Esophagus mucosa (tissue), 1 donor: ENCODE data around the gene GLUD1. TPM values are rescaled to one million over a fixed set of nuclear protein-coding genes. Genes with fewer than 3 reads are reported as not detected.
"Not testable (repeated sequence)": the region's sequence is repeated elsewhere in the genome, so short reads cannot be mapped to it uniquely, and the experiment has no call there.

Experiments
- ATAC-seq: fragments of 200-7000 bp; cut with Tn5 transposase; one replicate; pipeline ENCODE4 v1.9.1; 2020
- total RNA-seq: library from RNA; stranded (reverse); gene quantifications from one replicate; pipeline ENCODE4 v1.2.4, GENCODE V29; 2023
- donor health status: DM: yes; HTN: yes; CAD: no.

Gene GLUD1
- total RNA-seq, 1 donor from 2014 or later = 88.5 TPM

GRCh38 chr10:87038786-87039185, 55.9 kb downstream of the GLUD1 start:
- peak; percentile 98 for ATAC-seq

DNA sequence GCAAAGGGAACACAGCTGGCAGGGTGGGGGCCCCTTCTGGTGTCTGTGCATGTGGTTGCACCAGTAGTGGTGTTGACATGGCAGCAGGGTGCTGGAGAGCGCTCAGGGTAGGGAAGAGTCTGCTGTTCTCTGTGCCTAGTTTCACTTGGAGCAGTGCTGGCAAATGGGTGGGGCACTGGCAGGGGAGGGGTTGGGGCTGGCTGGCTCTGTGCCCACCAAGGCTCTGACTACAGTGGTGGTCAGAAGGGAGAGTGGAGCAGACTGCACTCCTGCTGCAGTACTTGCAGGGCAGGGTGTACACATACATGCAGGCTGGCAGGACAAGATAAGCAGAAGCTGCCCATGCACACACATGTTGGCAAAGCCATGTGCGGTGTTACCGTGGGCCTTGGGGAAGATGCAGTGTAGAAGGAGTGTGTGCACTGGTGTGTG, 56.3 kb downstream of the GLUD1 start:
- ATAC-seq = peak; percentile 73

DNA sequence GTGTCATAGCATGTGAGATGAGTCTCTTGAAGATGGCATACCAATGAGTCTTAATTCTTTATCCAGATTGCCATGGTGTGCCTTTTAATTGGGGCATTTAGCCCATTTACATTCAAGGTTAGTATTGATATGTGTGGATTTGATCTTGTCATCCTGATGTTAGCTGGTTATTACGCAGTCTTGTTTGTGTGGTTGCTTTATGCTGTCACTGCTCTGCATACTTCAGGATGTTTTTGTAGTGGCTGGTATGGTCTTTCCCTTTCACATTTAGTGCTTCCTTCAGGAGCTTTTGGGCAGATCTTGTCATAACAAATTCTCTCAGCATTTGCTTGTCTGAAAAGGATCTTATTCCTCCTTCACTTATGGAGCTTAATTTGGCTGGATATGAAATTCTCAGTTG, 58.0 kb downstream of the GLUD1 start:
- no peak for ATAC-seq

- no peak for ATAC-seq
These were observed 63.6 kb downstream of the GLUD1 start for GRCh38 chr10:87030912-87031635.

DNA sequence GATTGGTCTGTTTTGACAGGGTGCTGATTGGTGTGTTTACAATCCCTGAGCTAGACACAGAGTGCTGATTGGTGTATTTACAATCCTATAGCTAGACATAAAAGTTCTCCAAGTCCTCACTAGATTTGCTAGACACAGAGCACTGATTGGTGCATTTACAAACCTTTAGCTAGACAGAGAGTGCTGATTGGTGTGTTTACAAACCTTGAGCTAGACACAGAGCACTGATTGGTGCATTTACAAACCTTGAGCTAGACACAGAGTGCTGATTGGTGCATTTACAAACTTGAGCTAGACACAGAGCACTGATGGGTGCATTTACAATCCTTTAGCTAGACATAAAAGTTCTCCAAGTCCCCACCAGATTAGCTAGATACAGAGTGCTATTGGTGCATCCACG, 64.2 kb downstream of the GLUD1 start:
- ATAC-seq = not testable (repeated sequence)

DNA sequence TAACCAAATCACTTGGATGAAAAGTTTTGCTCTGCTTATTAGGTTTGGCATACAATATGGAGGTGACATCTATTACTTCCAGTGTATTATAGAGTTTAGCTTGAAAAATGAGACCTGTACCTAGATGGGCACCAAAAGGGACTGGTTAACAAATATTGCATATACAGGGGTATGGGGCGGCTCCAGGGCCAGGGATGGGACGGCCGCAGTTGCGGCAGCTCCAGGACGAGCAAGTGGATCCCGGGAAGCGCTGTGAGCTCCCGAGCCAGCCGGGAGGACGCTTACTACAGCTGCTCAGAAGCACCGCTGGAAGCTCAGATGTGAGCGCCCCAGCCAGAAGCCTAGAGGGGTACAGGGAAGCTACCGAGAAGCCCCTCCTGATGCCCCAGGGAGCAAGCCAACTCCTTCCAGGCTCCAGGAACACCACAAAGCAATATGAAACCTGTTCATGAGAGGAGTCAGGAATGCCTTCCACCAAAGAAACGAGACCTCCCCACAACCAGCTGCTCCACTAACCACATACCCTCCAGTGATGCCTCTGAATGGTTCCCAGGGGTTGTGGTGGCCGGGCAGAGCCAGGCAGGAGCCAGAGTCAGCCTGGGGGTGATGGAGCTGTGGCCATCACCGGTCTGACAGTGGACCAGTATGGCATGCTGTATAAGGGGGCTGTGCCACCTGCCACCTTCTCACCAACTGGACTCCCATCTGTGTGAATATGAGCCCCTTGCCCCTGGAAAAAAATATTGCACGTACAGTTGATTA, 67.7 kb downstream of the GLUD1 start:
- ATAC-seq = not testable (repeated sequence)

GRCh38 chr10:87025285-87025958, 69.2 kb downstream of the GLUD1 start:
- not testable (repeated sequence) for ATAC-seq

DNA sequence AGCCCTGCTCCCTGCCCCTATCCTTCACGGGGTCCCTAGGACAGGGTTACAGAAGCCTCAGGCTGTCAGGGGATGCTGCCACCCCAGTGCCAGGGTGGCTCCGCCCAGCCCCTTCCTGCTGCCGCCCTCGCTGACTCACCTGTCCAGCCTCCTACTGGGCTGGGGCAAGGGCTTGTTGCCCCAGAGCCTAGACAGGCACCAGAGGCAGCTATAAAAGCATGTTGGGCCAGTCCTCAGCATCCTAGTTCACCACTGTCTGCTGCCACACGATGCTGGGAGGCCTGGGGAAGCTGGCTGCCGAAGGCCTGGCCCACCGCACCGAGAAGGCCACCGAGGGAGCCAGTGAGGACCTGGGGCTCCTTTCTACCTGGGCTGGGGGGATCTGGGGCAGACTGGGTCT, 74.6 kb downstream of the GLUD1 start, which contains the start of gene FAM25A:
Gene FAM25A, plus strand, starts transcription at position 239 of the 400 bp plus-strand sequence. Its CDS starts 31 bp downstream, at position 270.
- not testable (repeated sequence) for ATAC-seq

DNA sequence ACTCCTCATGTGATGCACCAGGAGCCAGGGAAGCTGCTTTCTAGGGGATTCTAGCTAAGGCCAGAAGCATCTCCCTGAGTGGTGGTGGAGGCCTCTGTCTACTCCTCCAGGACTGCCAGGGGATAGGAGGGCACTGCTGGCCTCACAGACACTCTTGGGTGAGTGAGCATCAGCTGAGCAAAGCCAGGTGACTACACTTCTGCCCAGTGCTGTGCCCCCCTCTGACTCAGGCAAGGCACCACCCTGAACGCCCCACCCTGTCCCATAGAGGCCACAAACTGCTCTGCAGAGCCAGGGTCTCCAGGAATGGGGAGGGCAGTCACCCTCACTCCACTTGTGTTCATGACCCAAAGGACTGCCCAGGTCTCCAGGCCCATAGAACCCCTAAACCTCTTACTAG, 75.1 kb downstream of the GLUD1 start:
- peak; percentile 67 for ATAC-seq

GRCh38 chr10:87019066-87019465, 75.6 kb downstream of the GLUD1 start:
- not testable (repeated sequence) for ATAC-seq

GRCh38 chr10:87018127-87018526, 76.5 kb downstream of the GLUD1 start:
- ATAC-seq = not testable (repeated sequence)

GRCh38 chr10:87014986-87015716, 79.5 kb downstream of the GLUD1 start:
- not testable (repeated sequence) for ATAC-seq

GRCh38 chr10:87013528-87013927, 81.1 kb downstream of the GLUD1 start:
- not testable (repeated sequence) for ATAC-seq

DNA sequence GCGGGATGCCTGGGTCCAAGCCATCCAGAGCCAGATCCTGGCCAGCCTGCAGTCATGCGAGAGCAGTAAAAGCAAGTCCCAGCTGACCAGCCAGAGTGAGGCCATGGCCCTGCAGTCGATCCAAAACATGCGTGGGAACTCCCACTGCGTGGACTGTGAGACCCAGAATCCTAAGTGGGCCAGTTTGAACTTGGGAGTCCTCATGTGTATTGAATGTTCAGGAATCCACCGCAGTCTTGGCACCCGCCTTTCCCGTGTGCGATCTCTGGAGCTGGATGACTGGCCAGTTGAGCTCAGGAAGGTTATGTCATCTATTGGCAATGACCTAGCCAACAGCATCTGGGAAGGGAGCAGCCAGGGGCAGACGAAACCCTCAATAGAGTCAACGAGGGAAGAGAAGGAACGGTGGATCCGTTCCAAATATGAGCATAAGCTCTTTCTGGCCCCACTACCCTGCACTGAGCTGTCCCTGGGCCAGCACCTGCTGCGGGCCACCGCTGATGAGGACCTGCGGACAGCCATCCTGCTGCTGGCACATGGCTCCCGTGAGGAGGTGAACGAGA, 85.4 kb downstream of the GLUD1 start:
- ATAC-seq = not testable (repeated sequence)

DNA sequence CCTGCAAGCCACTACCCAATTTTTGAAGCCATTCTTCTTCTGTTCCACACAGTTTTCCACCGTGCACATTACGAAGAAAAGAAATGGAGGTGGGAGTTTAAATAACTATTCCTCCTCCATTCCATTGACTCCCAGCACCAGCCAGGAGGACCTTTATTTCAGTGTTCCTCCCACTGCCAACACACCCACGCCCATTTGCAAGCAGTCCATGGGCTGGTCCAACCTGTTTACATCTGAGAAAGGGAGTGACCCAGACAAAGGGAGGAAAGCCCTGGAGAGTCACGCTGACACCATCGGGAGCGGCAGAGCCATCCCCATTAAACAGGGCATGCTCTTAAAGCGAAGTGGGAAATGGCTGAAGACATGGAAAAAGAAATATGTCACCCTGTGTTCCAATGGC, 86.3 kb downstream of the GLUD1 start:
- ATAC-seq = not testable (repeated sequence)

GRCh38 chr10:87007674-87008073, 87.0 kb downstream of the GLUD1 start:
- not testable (repeated sequence) for ATAC-seq

GRCh38 chr10:87007124-87007523, 87.5 kb downstream of the GLUD1 start:
- ATAC-seq = not testable (repeated sequence)

DNA sequence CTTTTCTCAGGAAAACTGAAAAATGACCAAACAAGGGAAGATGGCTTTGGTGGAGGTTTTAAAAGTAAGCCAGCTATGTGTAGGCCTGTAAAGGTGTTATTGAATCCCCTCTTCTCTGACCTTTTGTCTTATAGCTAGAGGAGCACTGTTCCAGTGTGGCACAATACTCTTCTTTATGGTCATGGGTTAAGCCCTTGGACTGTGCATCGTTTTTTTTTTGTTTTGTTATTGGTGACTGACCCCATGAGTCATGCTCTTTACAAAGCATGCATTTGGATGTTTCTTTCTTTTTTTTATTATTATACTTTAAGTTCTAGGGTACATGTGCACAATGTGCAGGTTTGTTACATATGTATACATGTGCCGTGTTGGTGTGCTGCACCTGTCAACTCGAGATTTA, 94.2 kb downstream of the GLUD1 start:
- no peak for ATAC-seq
